Aorta (tissue), 5 donors: ENCODE measurements around the gene SEC24A. TPM values are rescaled to one million over a fixed set of nuclear protein-coding genes. Genes with fewer than 3 reads are reported as not detected.

Source experiments
- ATAC-seq: fragments of 200-7000 bp; cut with Tn5 transposase; one replicate; pipeline ENCODE4 v1.9.1; 2022; ENCODE audit warnings: moderate library complexity; ENCODE audit not compliant: low FRiP score
- DNase-seq, 2 donors: peaks; one replicate each; pipeline ENCODE4 v3.0.0-alpha.2; 2020
- H3K27ac ChIP-seq, 2 donors: one replicate each; pipeline ENCODE4 v1.5.1; 2013; ENCODE audit warnings: low read length in 2 of 2, mild to moderate bottlenecking in 2 of 2, moderate library complexity in 2 of 2, control low read depth in 1 of 2, inconsistent platforms in 1 of 2, low read depth in 1 of 2
- H3K27me3 ChIP-seq, 2 donors: one replicate each; pipeline ENCODE4 v1.6.1; 2013; ENCODE audit warnings: control low read depth in 1 of 2, low read length in 1 of 2, mild to moderate bottlenecking in 1 of 2, moderate library complexity in 1 of 2; ENCODE audit not compliant: insufficient read depth in 2 of 2, control insufficient read depth in 1 of 2
- H3K36me3 ChIP-seq, 2 donors: one replicate each; pipeline ENCODE4 v1.6.1; 2013; ENCODE audit warnings: control low read depth in 1 of 2, low read length in 1 of 2, mild to moderate bottlenecking in 1 of 2; ENCODE audit not compliant: insufficient read depth in 2 of 2, control insufficient read depth in 1 of 2
- H3K4me1 ChIP-seq, 2 donors: one replicate each; pipeline ENCODE4 v1.6.1; 2013; ENCODE audit warnings: low read length in 2 of 2, control low read depth in 1 of 2, mild to moderate bottlenecking in 1 of 2, moderate library complexity in 1 of 2; ENCODE audit not compliant: insufficient read depth in 2 of 2, control insufficient read depth in 1 of 2
- H3K4me3 ChIP-seq, 2 donors: one replicate each; pipeline ENCODE4 v1.5.1; 2013; ENCODE audit warnings: low read length in 2 of 2, control low read depth in 1 of 2, mild to moderate bottlenecking in 1 of 2
- H3K9me3 ChIP-seq: one replicate; pipeline ENCODE4 v1.6.1; 2013; ENCODE audit warnings: mild to moderate bottlenecking, low read length; ENCODE audit not compliant: control insufficient read depth
- WGBS, 2 donors: extraction: QIAGEN DNeasy Blood & Tissue Kit; methylation state at CpG; one replicate each; pipeline ENCODE4 v1.1.7; 2013; 5-methylcytosine and 5-hydroxymethylcytosine counted together
- intact Hi-C, 2 donors: fragments of 100-400 bp; cut with DNase I; formaldehyde crosslinking; loops; one replicate each; pipeline versions ENCODE4 v1.14.2 to v1.15.0; 2022
- polyA plus RNA-seq, 2 donors: library from polyadenylated mRNA; stranded (reverse); fragments of 200-250 nt; gene quantifications; one replicate each; pipeline ENCODE4 v1.2.3, GENCODE V29; 2013
- total RNA-seq, 2 donors: library from RNA; stranded (reverse); fragmentation: NEBNext Ultra II Directional; extraction: Animal tissue kit (Norgen Biotek cat#: 25700); gene quantifications; one replicate each; pipeline ENCODE4 v1.2.1, GENCODE V29; 2021
- donor health status: healthy with polysubstance abuse.
- donor health status: Bipolar disorder and iron deficiency.
- donor health status: DM: no; HTN: no; CAD: no.
- donor health status: DM: no; HTN: no; CAD: no.
- donor health status: DM: yes; HTN: yes; CAD: no.

SEC24A gene
- total and polyA plus RNA-seq, 4 donors = 6.0 to 32.0 (median 19.4) TPM

GRCh38 chr5:134777366-134777765 lies 128.8 kb downstream of the SEC24A start:
- DNase-seq (no peak), ATAC-seq (no peak)
- Histone ChIP-seq H3K27ac (no peak overlapping the region), H3K9me3 (no peaks in the 10 kb centered on the region), H3K4me3 (no peak overlapping the region), H3K36me3 (peaks cover 3% of the 10 kb centered on the region in 2 donors), H3K27me3 (no peaks in the 10 kb centered on the region), H3K4me1 (no peaks in the 10 kb centered on the region)
- intact Hi-C loops = no loop called here
- WGBS, 2 donors = 95% methylated on average over 2 of the region's 2 CpGs

Other genes starting within 250 kb of the SEC24A start
- gene CDKN2AIPNL, start 236.9 kb upstream of the SEC24A start, total RNA-seq = 10 to 100 TPM; 11.0 to 12.0 TPM
- 10 to 100 TPM; 21.8 to 35.9 TPM for gene CDKN2AIPNL, start 236.9 kb upstream of the SEC24A start, polyA plus RNA-seq
- 10 to 100 TPM; 39.8 to 60.3 TPM for gene JADE2, start 123.1 kb upstream of the SEC24A start, total RNA-seq
- gene JADE2, start 123.1 kb upstream of the SEC24A start, polyA plus RNA-seq = 10 to 100 TPM in 1 of 2 donors, 1 to 10 TPM in 1; 6.1 to 11.7 TPM
- 10 to 100 TPM; 48.0 to 64.9 TPM for gene SAR1B, start 16.0 kb upstream of the SEC24A start, total RNA-seq
- gene SAR1B, start 16.0 kb upstream of the SEC24A start, polyA plus RNA-seq = 10 to 100 TPM; 27.2 to 28.2 TPM
- 10 to 100 TPM; 31.2 to 33.1 TPM for gene CAMLG, start 89.8 kb downstream of the SEC24A start, total RNA-seq
- gene CAMLG, start 89.8 kb downstream of the SEC24A start, polyA plus RNA-seq = 10 to 100 TPM; 67.5 to 95.9 TPM
- 10 to 100 TPM; 52.2 to 53.7 TPM for gene DDX46, start 110.0 kb downstream of the SEC24A start, total RNA-seq
- 10 to 100 TPM; 18.3 to 29.0 TPM for gene DDX46, start 110.0 kb downstream of the SEC24A start, polyA plus RNA-seq
- 10 to 100 TPM; 59.0 to 71.4 TPM for gene C5orf24, start 197.2 kb downstream of the SEC24A start, total RNA-seq
- 10 to 100 TPM; 32.6 to 33.3 TPM for gene C5orf24, start 197.2 kb downstream of the SEC24A start, polyA plus RNA-seq
- 10 to 100 TPM; 79.2 to 79.6 TPM for gene TXNDC15, start 225.6 kb downstream of the SEC24A start, total RNA-seq
- 100 to 1,000 TPM in 1 of 2 donors, 10 to 100 TPM in 1; 67.7 to 122 TPM for gene TXNDC15, start 225.6 kb downstream of the SEC24A start, polyA plus RNA-seq